WERI-Rb-1 (cell line): Measurements from ENCODE around the gene CACNG5.
A peak's percentile ranks its signal among the peaks of the same experiment; 100 is the strongest.

ENCODE experiments used
- DNase-seq: peaks from one replicate; pipeline ENCODE4 v3.0.0-alpha.2; 2020
- H3K27ac ChIP-seq: fragments of 250-450 bp; sonication (Bioruptor Pico); 2 replicates; pipeline ENCODE4 v1.5.1; 2020; ENCODE audit warnings: mild to moderate bottlenecking, moderate library complexity
- H3K27me3 ChIP-seq: fragments of 250-450 bp; sonication (Bioruptor Pico); 2 replicates; pipeline ENCODE4 v1.5.1; 2021; ENCODE audit warnings: mild to moderate bottlenecking, low read depth, moderate library complexity; ENCODE audit not compliant: insufficient read depth, severe bottlenecking
- H3K36me3 ChIP-seq: fragments of 250-450 bp; sonication (Bioruptor Pico); 2 replicates; pipeline ENCODE4 v1.5.1; 2020; ENCODE audit warnings: mild to moderate bottlenecking, moderate library complexity
- H3K4me3 ChIP-seq: 2 replicates; pipeline ENCODE4 v1.5.1; 2011; ENCODE audit warnings: low read depth, mild to moderate bottlenecking, control low read depth, low read length
- H3K9me3 ChIP-seq: fragments of 250-450 bp; sonication (Bioruptor Pico); 2 replicates; pipeline ENCODE4 v1.5.1; 2021; ENCODE audit warnings: mild to moderate bottlenecking, moderate library complexity; ENCODE audit not compliant: severe bottlenecking
- CTCF ChIP-seq: IDR thresholded peaks from 2 replicates; pipeline ENCODE4 v1.5.1; 2011; ENCODE audit warnings: low read depth, mild to moderate bottlenecking, control low read depth, inconsistent platforms, low read length

Gene CACNG5

GRCh38 chr17:66834919-66835454, at the start of gene CACNG5:
TSS of gene CACNG5 (plus strand) at chr17:66835117. CDS start at chr17:66877333, 42,216 bp downstream.
- peak; percentile 75 for DNase-seq
- peak within 1 kb of the TSS; percentile 75 for H3K4me3 ChIP-seq
- H3K27me3 ChIP-seq: no peaks in the 10 kb centered on the region

GRCh38 chr17:66786107-66786506, 48.8 kb upstream of the CACNG5 start:
- Histone ChIP-seq H3K9me3 (no peaks in the 10 kb centered on the region), H3K27me3 (no peaks in the 10 kb centered on the region), H3K27ac (no peak overlapping the region), H3K4me3 (no peak overlapping the region), H3K36me3 (no peaks in the 10 kb centered on the region)
- no peak for DNase-seq
- TF ChIP-seq CTCF: no peak

More at GRCh38 chr17:66834919-66835454, at the start of gene CACNG5:
- 0 out of 2 replicates have a peak, but pooled peaks have one; percentile 3 for TF ChIP-seq CTCF
- Histone ChIP-seq H3K36me3 (no peaks in the 10 kb centered on the region), H3K9me3 (no peaks in the 10 kb centered on the region), H3K27ac (peak within 1 kb of the TSS; percentile 86)

- H3K36me3 ChIP-seq: no peaks in the 10 kb centered on the region
- no peaks in the 10 kb centered on the region for H3K9me3 ChIP-seq
- TF ChIP-seq CTCF: no peak
- no peak for DNase-seq
- H3K27me3 ChIP-seq: no peaks in the 10 kb centered on the region
- H3K27ac ChIP-seq: no peak overlapping the region
- no peak overlapping the region for H3K4me3 ChIP-seq
Observed at GRCh38 chr17:66787914-66788313, 47.0 kb upstream of the CACNG5 start.

- no peak for TF ChIP-seq CTCF
- H3K4me3 ChIP-seq: no peak overlapping the region
- no peak for DNase-seq
- no peaks in the 10 kb centered on the region for H3K36me3 ChIP-seq
- H3K27ac ChIP-seq: no peak overlapping the region
- no peaks in the 10 kb centered on the region for H3K9me3 ChIP-seq
- no peaks in the 10 kb centered on the region for H3K27me3 ChIP-seq
Observed at GRCh38 chr17:66789093-66789492, 45.8 kb upstream of the CACNG5 start.

GRCh38 chr17:66789961-66790437, 44.9 kb upstream of the CACNG5 start:
- Histone ChIP-seq H3K27ac (no peak overlapping the region), H3K27me3 (no peaks in the 10 kb centered on the region), H3K36me3 (no peaks in the 10 kb centered on the region), H3K4me3 (no peak overlapping the region), H3K9me3 (no peaks in the 10 kb centered on the region)
- TF ChIP-seq CTCF: no peak
- DNase-seq: no peak
